Muscle of leg (tissue), 11 donors: ENCODE measurements around the gene CACNA1C. TPM values are rescaled to one million over a fixed set of nuclear protein-coding genes. Genes with fewer than 3 reads are reported as not detected.

Experiments
- DNase-seq: peaks from one replicate; pipeline ENCODE4 v3.0.0; 2013
- H3K27ac ChIP-seq: one replicate; pipeline ENCODE4 v1.5.1; 2013; ENCODE audit warnings: mild to moderate bottlenecking, low read length, control low read depth
- H3K27me3 ChIP-seq: one replicate; pipeline ENCODE4 v1.6.1; 2013; ENCODE audit warnings: low read length; ENCODE audit not compliant: control insufficient read depth, insufficient read depth
- H3K36me3 ChIP-seq: one replicate; pipeline ENCODE4 v1.6.1; 2013; ENCODE audit warnings: low read length; ENCODE audit not compliant: control insufficient read depth, insufficient read depth
- H3K4me1 ChIP-seq: one replicate; pipeline ENCODE4 v1.6.1; 2013; ENCODE audit warnings: low read length; ENCODE audit not compliant: control insufficient read depth, insufficient read depth
- H3K4me3 ChIP-seq: one replicate; pipeline ENCODE4 v1.5.1; 2013; ENCODE audit warnings: low read length, control low read depth
- H3K9me3 ChIP-seq: replicated peaks from 2 replicates; pipeline ENCODE4 v1.6.1; 2013; ENCODE audit warnings: low read depth, low read length; ENCODE audit not compliant: control insufficient read depth
- WGBS: methylation state at CpG from one replicate; pipeline ENCODE4 v1.1.5; 2013; ENCODE audit warnings: missing lambda C conversion rate; ENCODE audit not compliant: insufficient coverage; 5-methylcytosine and 5-hydroxymethylcytosine counted together
- polyA plus RNA-seq, 8 donors: library from polyadenylated mRNA; unstranded; fragments of 120-200 nt; gene quantifications; one replicate each; pipeline versions ENCODE4 v1.2.1 to v1.2.3, GENCODE V29; 2013; ENCODE audit warnings: inconsistent platforms in 1 of 8, low replicate concordance in 1 of 8; ENCODE audit not compliant: insufficient read length in 8 of 8, insufficient read depth in 1 of 8
- total RNA-seq: library from RNA; stranded (reverse); fragments of 120-200 nt; gene quantifications from one replicate; pipeline ENCODE4 v1.2.4, GENCODE V29; 2013

The CACNA1C gene
- total and polyA plus RNA-seq, 9 donors: 1.9 to 4.3 (median 3.6) TPM

- WGBS: 58% methylated on average over 3 of the region's 6 CpGs
- Histone ChIP-seq H3K4me1 (peaks cover 10% of the 10 kb centered on the region), H3K27ac (peak overlapping the region; percentile 59)
Measured at GRCh38 chr12:2641207-2641606, 588.4 kb downstream of the CACNA1C start.

GRCh38 chr12:2641761-2642160 is 589.0 kb downstream of the CACNA1C start:
- 74% methylated on average over 4 of the region's 6 CpGs for whole genome bisulfite sequencing
- peaks cover 10% of the 10 kb centered on the region for H3K4me1 ChIP-seq
- no peaks in the 10 kb centered on the region for H3K9me3 ChIP-seq
- H3K4me3 ChIP-seq: no peak overlapping the region
- no peak for DNase-seq
- no peak overlapping the region for H3K27ac ChIP-seq
- H3K27me3 ChIP-seq: peaks cover 5% of the 10 kb centered on the region
- no peaks in the 10 kb centered on the region for H3K36me3 ChIP-seq

More at GRCh38 chr12:2641207-2641606, 588.4 kb downstream of the CACNA1C start:
- no peak overlapping the region for H3K4me3 ChIP-seq
- peaks cover 5% of the 10 kb centered on the region for H3K27me3 ChIP-seq
- H3K9me3 ChIP-seq: no peaks in the 10 kb centered on the region
- peak; percentile 19 for DNase-seq
- H3K36me3 ChIP-seq: no peaks in the 10 kb centered on the region

GRCh38 chr12:2642176-2642892 is 589.5 kb downstream of the CACNA1C start:
- Histone ChIP-seq H3K27ac (no peak overlapping the region), H3K27me3 (peaks cover 5% of the 10 kb centered on the region), H3K9me3 (no peaks in the 10 kb centered on the region), H3K4me1 (peaks cover 10% of the 10 kb centered on the region), H3K4me3 (no peak overlapping the region), H3K36me3 (no peaks in the 10 kb centered on the region)
- no peak for DNase-seq
- WGBS: 67% methylated on average over 3 of the region's 10 CpGs

- Histone ChIP-seq H3K36me3 (no peaks in the 10 kb centered on the region), H3K4me3 (no peak overlapping the region), H3K27me3 (peaks cover 5% of the 10 kb centered on the region), H3K4me1 (peaks cover 10% of the 10 kb centered on the region), H3K9me3 (no peaks in the 10 kb centered on the region), H3K27ac (no peak overlapping the region)
- DNase-seq: no peak
- 94% methylated on average over 7 of the region's 7 CpGs for WGBS
Measured at GRCh38 chr12:2642896-2643425, 590.2 kb downstream of the CACNA1C start.

- Histone ChIP-seq H3K36me3 (no peaks in the 10 kb centered on the region), H3K27ac (no peak overlapping the region), H3K27me3 (peaks cover 5% of the 10 kb centered on the region), H3K4me1 (peaks cover 10% of the 10 kb centered on the region), H3K9me3 (no peaks in the 10 kb centered on the region), H3K4me3 (no peak overlapping the region)
- no peak for DNase-seq
- 83% methylated on average over 1 of the region's 7 CpGs for WGBS
Measured at GRCh38 chr12:2643576-2644135, 590.9 kb downstream of the CACNA1C start.

GRCh38 chr12:2644683-2645405 is 592.1 kb downstream of the CACNA1C start:
- 73% methylated on average over 3 of the region's 8 CpGs for WGBS
- Histone ChIP-seq H3K4me3 (no peak overlapping the region), H3K9me3 (no peaks in the 10 kb centered on the region), H3K27me3 (peaks cover 9% of the 10 kb centered on the region), H3K36me3 (no peaks in the 10 kb centered on the region), H3K27ac (no peak overlapping the region), H3K4me1 (peaks cover 10% of the 10 kb centered on the region)
- DNase-seq: no peak

GRCh38 chr12:2645460-2645859 is 592.7 kb downstream of the CACNA1C start:
- peaks cover 6% of the 10 kb centered on the region for H3K4me1 ChIP-seq
- H3K36me3 ChIP-seq: no peaks in the 10 kb centered on the region
- H3K4me3 ChIP-seq: no peak overlapping the region
- no peak for DNase-seq
- no peaks in the 10 kb centered on the region for H3K9me3 ChIP-seq
- 85% methylated on average over 7 of the region's 8 CpGs for WGBS
- no peak overlapping the region for H3K27ac ChIP-seq
- peaks cover 9% of the 10 kb centered on the region for H3K27me3 ChIP-seq

- WGBS: 92% methylated on average over 1 of the region's 2 CpGs
- no peaks in the 10 kb centered on the region for H3K9me3 ChIP-seq
- H3K27me3 ChIP-seq: peaks cover 9% of the 10 kb centered on the region
- DNase-seq: no peak
- H3K4me3 ChIP-seq: no peak overlapping the region
- no peaks in the 10 kb centered on the region for H3K36me3 ChIP-seq
- H3K27ac ChIP-seq: no peak overlapping the region
- H3K4me1 ChIP-seq: peaks cover 5% of the 10 kb centered on the region
Measured at GRCh38 chr12:2646341-2646740, 593.6 kb downstream of the CACNA1C start.

GRCh38 chr12:2647186-2647585 is 594.4 kb downstream of the CACNA1C start:
- Histone ChIP-seq H3K4me1 (peaks cover 5% of the 10 kb centered on the region), H3K9me3 (no peaks in the 10 kb centered on the region), H3K27ac (no peak overlapping the region), H3K4me3 (no peak overlapping the region), H3K27me3 (peaks cover 9% of the 10 kb centered on the region), H3K36me3 (no peaks in the 10 kb centered on the region)
- WGBS: no CpG with 5 or more reads among the region's 7 CpGs
- no peak for DNase-seq

- H3K4me1 ChIP-seq: peaks cover 5% of the 10 kb centered on the region
- no peaks in the 10 kb centered on the region for H3K9me3 ChIP-seq
- H3K27me3 ChIP-seq: peaks cover 6% of the 10 kb centered on the region
- H3K36me3 ChIP-seq: no peaks in the 10 kb centered on the region
- 96% methylated on average over 4 of the region's 8 CpGs for WGBS
- H3K4me3 ChIP-seq: no peak overlapping the region
- H3K27ac ChIP-seq: no peak overlapping the region
- no peak for DNase-seq
Measured at GRCh38 chr12:2648406-2648805, 595.6 kb downstream of the CACNA1C start.
